VCaP (cell line): ENCODE measurements around the gene COL13A1.

Experiments
- H3K27ac ChIP-seq: fragments of 450-650 bp; 2 replicates; pipeline ENCODE4 v1.5.1; 2017
- TF ChIP-seq, protein P1 (sequence below): fragments of 450-650 bp; conservative IDR thresholded peaks from 2 replicates; pipeline ENCODE4 v1.5.1; 2017; ENCODE audit warnings: mild to moderate bottlenecking, moderate library complexity

Gene COL13A1

DNA sequence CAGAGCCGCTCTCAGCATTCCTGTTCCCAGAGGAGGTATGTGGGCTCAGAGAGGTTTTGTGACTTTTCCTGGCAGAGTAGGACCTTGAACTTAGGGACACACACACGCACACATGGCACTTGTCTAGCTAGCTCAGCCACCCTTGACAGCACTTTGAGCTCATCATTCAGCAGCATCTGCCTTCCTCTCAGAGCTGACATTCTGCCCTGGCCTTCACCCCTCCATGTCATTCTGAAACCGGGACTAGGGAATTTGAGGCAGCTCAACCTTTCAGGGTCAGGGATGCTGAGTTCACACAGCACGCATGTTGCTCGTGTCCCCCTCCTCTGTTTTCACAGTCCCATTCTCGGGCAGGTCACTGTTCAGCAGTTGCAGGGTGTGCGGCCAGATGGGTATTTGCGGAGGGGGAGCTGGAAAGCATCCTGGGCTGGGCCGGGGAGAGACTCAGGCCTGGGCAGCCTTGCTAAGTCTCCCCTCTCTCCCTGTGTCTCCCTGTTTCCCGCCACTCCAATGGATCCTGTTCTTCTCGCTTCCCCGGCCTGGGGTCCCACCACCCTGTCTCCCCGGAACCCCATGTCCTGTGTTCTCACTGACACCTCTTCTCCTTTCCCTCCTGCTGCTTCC, 78.0 kb downstream of the COL13A1 start:
- no peak overlapping the region for H3K27ac ChIP-seq
- TF ChIP-seq, protein P1, sequence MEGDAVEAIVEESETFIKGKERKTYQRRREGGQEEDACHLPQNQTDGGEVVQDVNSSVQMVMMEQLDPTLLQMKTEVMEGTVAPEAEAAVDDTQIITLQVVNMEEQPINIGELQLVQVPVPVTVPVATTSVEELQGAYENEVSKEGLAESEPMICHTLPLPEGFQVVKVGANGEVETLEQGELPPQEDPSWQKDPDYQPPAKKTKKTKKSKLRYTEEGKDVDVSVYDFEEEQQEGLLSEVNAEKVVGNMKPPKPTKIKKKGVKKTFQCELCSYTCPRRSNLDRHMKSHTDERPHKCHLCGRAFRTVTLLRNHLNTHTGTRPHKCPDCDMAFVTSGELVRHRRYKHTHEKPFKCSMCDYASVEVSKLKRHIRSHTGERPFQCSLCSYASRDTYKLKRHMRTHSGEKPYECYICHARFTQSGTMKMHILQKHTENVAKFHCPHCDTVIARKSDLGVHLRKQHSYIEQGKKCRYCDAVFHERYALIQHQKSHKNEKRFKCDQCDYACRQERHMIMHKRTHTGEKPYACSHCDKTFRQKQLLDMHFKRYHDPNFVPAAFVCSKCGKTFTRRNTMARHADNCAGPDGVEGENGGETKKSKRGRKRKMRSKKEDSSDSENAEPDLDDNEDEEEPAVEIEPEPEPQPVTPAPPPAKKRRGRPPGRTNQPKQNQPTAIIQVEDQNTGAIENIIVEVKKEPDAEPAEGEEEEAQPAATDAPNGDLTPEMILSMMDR, result no peak

DNA sequence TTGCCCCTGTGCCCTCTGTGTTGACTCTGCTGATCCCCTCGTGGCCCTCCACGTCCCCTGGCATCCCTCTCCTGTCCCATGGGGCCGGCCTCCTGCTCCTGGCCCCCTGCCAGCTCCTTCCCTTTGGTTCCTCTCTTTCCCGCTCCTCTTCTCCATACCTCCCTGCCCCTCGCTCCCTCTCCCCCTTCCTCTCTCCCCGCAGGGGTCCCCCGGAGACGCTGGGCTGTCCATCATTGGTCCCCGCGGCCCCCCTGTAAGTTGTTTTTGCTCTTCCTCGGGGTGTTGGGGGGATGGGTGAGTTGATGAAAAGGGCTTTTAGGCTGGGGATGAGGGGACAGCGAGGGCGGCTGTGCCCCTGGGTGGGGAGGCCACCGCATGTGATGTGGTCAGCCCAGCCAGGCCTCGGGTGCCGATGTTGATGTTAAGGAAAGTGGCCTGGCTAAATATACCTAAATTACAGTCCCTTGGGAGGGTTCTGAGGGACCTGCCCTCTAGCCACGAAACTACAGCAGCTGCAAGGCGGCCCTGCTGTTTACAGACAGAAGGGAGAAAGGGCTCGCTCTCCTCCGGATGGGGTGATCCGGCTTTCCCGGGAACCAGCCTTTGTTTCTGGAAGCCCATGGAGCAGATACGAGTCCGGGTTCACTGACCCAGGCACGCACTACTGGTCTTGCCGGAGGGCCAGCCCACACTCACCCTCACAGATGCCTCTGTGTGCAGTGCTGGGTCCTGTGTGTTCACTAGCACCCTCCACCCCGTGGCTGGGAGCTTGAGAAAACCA, 78.8 kb downstream of the COL13A1 start:
- H3K27ac ChIP-seq, result no peak overlapping the region
- TF ChIP-seq, protein P1, result no peak

DNA sequence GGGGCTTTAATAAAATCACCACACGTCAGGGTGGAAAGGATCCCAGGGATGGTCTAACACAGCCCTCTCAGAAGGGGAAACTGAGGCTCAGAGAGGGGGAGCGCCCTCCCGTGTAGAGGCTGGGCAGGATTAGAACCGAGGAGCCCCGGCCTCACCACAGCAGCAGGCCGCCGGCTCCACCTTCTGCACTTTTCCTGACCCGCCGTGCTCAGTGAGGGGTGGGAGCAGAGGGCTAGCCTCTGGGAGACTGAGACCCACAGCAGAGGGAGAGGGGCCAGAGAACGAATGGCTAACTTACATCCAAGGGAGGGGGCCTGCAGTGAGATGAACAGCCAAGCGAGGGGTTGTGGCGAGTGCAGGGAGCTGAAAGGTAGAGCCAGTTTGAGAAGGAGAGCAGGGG, 79.5 kb downstream of the COL13A1 start:
- TF ChIP-seq, protein P1, result no peak

DNA sequence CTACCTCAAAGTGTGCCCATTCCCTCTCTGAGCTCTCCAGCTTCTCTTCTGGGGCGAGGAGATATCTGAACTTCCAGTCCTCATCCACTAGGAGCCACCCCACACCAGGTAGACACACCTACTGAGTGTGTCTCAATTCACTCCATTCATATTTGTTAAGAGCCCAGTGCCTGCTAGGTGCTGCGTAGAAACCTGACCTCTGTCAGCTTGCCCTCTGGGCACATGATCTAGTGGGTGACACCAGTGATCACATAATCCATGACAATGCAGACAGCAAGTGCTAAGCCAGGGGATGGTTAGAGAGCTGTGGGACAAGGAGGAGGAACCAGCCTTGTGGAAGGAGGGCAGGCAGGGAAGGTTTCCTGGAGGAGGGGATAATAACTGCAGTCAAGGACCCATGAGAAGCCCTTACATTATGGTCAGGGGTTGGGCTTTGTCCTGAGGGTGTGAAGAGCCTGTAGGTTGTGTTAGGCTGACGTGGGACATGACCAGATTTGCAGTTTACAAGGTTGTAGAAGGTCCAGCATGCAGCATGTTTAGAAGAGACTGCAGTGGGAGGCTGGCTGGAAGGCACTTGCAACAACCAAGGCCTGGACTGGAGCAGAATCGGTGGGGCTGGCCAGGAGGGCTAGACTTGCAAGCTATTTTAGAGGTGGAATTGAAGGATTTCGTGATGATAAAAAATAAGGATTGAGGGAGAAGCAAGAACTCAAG, 81.8 kb downstream of the COL13A1 start:
- TF ChIP-seq, protein P1, result peak; percentile 64
- no peak overlapping the region for H3K27ac ChIP-seq

More for the DNA sequence above, 79.5 kb downstream of the COL13A1 start:
- H3K27ac ChIP-seq, result no peak overlapping the region

DNA sequence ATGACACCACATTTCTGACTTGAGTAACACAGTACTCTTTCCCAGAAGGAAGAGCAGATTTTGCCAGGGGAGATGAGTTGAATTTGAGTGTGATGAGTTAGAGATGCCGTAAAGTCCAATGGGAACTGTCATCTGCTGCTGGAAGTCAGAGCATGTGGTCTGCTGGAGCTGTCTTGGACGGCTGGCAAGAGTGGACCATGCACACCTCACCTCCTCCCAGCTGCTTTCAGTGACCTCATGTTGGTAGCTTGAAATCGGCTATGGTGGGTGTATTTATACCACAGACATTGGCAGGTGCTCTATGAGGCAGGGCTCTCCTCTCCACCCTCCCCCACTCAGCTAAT, 82.3 kb downstream of the COL13A1 start:
- H3K27ac ChIP-seq, result no peak overlapping the region
- TF ChIP-seq, protein P1, result no peak

DNA sequence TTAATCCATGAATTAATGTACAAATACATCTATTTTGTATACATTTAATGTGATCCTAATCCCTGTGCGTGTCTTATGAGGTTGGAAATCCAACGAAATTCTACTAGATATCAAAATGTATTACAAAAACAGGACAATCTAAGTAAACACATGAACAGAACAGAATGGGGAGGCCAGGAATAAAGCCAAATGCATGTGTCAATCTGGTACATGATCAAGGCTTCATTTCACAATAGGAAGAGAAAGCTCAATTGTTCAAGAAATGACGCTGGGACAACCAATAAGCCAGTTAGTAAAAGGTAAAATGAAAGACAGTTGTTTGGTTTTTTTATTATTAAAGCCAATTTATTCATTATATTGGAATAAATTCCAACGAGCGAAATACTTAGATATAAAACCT, 83.0 kb downstream of the COL13A1 start:
- no peak overlapping the region for H3K27ac ChIP-seq

More for the DNA sequence above, 83.0 kb downstream of the COL13A1 start:
- TF ChIP-seq, protein P1, result no peak
